NCI-H2171 (cell line): Measurements from ENCODE around the gene RPAP3.

Source experiments
- DNase-seq: peaks from one replicate; lab custom pipeline; 2025; lab: John Stamatoyannopoulos, UW

RPAP3 gene

DNA sequence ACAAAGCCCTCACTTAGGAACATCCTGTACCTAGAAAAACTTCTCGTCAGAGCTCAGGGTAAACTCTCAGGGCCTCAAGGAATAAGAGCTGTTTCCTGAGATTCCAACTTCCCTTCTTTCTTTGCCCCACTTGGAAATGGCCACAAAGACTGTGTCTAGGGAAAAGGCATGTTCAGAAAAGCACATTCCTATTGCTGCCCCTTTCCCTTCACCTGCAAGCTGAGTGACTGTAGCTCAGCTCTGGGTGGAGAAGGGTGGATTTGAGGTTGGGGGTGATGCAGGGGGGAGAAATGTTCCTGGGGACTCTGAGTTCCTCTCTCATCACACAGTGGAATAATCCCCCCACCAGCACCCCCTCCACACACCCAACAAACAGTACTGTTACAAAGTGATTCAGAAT lies 12.7 kb upstream of the RPAP3 start:
- DNase-seq: no peak

DNA sequence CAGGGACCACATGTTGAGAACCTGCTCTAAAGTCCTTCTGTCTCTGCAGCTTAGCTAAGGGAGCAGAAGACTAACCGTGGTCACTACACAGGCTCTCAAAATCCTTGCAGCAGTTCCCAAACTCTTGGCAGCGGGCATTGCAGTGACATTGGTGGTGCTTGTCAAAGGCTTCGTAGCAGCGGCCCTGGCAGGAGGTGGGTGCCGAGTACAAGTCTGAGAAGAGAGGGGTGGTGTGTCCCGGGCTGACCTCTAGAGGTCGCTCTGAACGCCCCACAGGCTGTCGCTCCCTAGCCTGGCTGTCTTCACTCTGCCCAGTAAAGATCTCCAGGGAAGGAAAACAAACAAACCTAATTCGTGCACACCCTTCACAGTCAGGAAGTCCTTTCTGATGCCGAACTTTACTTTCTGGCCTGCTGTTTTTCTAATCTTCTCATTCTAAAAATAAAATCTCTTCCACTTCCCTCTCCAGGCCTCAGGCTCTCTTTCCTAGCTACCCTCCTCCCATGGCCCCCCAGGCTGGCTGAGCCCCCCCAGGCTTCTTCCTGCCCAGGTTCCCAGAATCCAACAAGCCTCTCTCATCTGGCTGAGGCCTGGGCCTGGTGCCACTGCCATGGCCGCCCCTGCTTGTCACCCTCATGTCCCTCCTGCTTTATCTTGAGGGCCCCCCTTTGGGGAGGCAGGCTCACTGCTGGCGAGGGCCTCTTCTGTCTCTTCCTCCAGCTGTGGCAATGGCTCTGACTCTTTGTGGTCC lies 11.8 kb upstream of the RPAP3 start:
- DNase-seq: no peak

- DNase-seq: no peak
Measured at GRCh38 chr12:47717046-47717442, 11.2 kb upstream of the RPAP3 start.

DNA sequence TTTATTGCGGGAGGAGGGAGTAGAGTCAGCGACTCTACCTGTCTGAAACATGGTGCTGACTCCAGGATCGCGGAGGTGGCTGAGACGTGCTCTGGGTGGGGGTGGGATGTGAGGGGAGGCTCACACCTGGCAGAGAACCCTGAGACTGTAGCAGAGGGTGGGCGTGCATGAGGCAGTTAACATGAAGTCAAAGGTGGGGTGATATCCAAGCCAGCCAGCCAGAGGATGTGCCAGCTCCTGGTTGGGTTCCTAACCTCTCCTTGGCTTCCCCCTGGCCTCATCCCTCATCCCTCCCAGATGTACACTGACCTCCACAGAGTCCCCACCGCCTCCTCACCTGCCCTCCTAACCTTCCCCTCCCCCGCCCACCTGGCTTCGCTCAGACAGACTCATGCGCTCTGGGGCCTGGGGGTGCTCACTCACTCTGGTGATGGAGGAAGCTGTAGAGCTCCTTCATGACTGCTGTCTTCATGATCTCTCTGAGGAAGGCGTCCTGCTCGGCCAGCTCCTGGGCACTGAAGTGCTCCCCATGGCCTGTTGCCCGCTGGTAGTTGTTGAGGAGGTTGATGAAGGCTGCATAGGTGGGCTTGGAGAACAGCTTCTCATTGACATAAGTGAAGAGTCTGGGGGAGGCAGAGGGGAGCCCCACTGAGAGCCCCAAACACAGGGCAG lies 10.2 kb upstream of the RPAP3 start:
- no peak for DNase-seq

DNA sequence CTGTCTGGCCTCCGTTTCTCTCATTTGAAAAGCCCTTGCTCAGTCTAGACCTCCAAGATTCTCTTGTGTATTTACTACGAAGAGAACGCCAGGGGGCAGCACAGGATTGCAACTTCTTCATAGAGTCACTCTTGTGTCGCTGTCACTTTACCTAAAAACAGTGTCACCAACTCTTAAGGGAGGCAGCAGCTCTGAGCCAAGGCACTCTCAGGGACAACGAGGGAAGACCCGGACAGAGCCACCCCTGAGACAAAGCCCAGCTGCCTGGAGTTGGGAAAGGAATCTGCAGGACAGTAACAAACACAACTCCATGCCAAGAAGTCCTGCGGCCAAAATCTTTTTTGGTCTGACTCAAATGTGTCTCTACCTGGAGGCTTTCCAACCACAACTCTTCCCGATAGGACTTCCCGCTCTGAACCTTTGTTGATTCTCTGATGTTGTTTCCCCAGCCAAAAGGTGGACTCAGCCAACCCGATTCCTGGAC lies 9.6 kb upstream of the RPAP3 start:
- peak; percentile 46 for DNase-seq

DNA sequence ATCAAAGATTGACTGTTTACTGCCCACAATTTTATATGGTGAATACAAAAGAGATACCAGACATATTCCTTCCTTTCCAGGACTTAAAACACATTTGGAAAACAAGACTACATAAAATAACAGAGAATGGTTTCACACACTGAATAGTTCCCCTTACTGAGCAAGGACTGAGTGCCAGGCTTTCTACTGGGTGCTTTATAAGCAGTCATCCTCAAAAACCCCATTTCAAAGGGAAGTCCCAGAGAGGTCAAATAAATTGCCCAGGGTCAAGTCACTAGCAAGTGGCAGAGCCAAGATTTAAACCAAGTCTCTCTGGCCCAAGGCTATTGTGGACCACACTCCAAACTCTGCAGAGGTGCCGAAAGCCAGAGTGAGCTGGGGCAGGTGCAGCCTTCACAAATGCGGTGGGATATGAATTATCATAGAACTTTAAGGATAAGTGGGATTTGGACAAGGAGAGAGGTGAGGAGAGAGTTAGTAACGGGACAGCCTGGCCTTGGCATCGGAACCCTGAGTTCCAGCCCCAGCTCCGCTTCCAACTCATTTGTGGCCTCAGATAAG lies 9.1 kb upstream of the RPAP3 start:
- DNase-seq: no peak

DNA sequence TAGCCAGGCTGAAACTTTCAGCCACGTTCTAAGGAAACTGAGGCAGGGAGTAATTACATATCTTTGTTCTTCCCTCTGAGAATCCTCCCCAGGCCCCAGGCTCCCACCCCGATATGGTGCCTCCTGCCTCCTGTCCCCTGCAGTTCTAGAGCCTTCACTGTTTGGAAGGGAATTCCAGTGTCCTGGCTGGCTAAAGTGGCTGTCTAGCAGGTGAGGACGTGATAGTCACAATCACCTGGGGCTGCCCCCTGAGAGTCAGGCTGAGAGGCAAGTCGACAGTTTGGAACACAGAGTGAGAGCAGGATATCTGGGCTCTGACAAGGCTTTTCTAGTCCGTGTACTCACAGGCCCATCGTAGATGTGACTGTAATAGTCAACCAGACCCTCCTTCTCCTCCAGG lies 6.3 kb upstream of the RPAP3 start:
- DNase-seq: no peak

DNA sequence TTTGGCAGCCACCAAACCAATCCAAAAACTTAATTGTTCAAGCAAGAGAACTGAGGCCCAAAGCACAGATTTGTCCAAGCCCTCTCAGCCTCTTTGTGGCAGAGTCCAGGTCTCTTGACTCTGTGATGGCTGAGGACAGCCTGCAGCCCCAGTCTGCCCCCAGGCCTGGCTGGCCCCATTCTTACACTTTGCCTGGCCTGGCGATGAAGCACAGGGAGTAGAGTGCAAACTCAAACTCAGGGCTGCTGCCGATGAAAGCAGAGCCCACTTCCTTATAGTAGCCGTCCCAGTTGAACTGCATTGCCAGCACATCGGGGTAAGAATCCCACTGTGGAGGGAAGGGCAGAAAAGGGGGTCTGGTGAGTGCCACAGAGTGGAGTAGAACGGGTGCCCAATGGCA lies 5.6 kb upstream of the RPAP3 start:
- DNase-seq: no peak

DNA sequence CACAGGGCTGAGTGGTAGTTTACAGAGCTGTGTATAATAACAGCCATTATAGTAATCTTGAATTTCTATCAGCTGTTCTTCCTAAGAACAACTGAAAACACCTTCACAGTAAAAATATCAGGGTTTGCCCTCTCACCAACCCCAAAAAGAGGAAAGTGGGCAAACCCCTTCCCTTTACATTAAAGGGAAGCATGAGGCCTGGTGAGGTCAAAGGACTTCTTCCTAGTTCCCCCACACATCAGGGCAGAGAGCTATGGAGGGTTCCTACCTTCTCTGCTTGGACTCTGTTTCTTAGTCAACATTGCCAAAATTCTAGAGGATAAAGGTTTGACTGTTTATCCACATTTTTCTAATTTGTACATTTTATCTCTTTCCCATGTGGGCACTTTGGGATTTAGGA lies 4.4 kb upstream of the RPAP3 start:
- no peak for DNase-seq

- DNase-seq: no peak
Measured at GRCh38 chr12:47709671-47710070, 3.8 kb upstream of the RPAP3 start.

DNA sequence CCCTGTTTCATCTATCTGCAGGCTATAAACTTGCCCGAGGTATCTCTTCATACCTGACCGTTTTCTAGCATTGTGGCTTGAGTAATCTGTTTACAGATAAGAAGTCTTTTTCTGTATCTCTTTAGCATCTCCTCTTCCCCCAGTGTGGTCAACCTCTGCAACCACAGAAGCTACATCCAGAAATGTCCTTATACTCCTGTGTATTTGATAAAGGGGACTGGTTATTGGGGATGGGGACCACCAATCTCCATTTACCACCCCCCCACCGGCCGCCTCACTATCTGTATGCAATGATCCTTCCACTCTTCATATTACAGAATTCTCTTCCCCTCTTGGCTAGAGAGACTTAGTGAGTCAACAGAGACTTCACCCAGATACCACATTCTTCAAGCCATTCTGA lies 3.4 kb upstream of the RPAP3 start:
- DNase-seq: no peak

GRCh38 chr12:47707905-47708543 lies 2.2 kb upstream of the RPAP3 start:
- no peak for DNase-seq

GRCh38 chr12:47707355-47707754 lies 1.5 kb upstream of the RPAP3 start:
- DNase-seq: no peak

DNA sequence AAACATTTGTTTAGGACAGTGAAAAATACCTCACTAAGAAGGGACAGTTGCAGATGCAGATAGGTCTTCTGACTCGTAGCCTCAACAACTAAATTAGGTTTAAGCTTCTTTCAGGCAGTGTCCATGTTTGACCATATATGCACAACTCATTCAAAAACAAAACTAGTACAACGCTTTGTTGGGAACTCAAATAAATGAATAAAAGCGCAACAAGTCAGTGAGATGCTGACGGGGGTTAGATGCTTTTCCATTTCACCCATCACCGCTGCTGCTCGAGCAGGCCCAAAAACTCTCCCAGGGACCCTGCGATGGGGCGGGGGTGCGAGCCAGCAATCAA lies 633 bp downstream of the RPAP3 start:
- no peak for DNase-seq

GRCh38 chr12:47704719-47705118 lies 1.1 kb downstream of the RPAP3 start:
- DNase-seq: no peak

DNA sequence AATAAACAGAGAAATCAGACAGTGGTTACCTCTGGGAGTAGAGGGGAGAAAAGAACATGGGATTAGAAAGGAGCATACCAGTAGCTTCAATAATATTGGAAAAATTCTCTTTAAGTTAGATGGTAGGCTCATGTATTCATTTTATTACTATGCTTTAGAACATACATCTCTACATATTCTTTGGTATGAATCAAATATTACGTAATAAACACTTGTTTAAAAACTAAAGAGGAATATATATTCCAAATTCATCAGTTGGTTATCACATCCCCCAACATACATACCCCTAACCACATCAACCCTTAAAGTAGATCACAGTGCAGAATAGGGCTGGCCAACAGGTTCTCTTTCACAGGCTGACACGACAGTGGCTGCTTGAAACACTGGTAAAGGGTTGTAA lies 5.6 kb downstream of the RPAP3 start:
- no peak for DNase-seq

GRCh38 chr12:47698631-47699030 lies 7.2 kb downstream of the RPAP3 start:
- no peak for DNase-seq

DNA sequence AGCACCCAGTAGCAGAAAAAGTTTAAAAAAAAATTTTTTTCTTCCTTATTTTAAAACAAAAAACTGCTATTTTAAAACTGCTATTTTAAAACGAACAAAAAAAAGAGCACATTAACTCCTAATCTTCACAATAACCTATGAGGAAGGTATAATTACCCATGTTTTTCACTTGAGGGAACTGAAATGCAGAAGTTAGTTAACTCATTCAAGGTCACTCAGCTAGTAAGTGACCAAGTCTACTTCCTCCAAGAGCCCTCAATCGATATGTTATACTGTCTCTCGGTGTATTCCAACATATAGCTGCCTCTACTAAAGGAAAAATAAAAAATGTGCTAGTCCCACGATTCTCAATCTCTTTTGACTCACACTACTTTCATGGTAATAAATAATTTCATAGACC lies 7.8 kb downstream of the RPAP3 start:
- no peak for DNase-seq

DNA sequence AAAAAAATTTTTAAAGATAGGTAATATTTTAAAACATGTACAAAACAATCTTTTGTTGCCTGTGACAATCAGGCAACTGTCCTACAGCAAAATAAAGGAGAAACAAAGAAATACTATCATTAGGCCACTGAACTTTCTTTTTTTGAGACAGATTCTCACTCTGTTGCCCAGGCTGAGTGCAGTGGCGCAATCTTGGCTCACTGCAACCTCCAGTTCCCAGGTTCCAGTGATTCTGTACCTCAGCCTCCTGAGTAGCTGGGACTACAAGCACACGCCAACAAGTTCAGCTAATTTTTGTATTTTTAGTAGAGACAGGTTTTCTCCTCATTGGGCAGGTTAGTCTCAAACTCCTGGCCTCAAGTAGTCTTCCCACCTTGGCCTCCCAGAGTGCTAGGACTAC lies 16.6 kb downstream of the RPAP3 start:
- no peak for DNase-seq

GRCh38 chr12:47687636-47688035 lies 18.2 kb downstream of the RPAP3 start:
- DNase-seq: no peak

- DNase-seq: peak; percentile 27
Measured at GRCh38 chr12:47686645-47687240, 19.1 kb downstream of the RPAP3 start.

DNA sequence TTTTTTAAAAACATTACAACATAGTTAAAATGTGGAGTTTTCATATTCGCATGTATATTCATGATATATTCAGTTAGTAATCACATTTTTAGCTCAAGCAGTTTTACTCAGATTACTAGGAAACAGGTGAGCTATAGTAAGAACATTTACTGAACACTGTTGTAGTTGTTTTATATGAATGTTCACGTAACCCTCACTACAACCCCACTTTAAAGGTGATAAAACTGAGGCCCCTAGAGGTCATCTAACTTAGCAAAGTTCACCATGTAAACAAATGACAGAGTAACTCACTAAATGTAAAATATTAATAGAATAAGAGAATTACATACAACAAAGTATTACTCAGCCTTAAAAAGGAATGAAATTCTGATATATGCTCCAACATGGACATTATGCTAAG lies 26.0 kb downstream of the RPAP3 start:
- no peak for DNase-seq

- DNase-seq: no peak
Measured at GRCh38 chr12:47672068-47672467, 33.8 kb downstream of the RPAP3 start.
